Heart right ventricle (tissue), 16 donors: Measurements from ENCODE around the gene SLC28A1. TPM values are rescaled to one million over a fixed set of nuclear protein-coding genes. Genes with fewer than 3 reads are reported as not detected.

ENCODE experiments used
- ATAC-seq, 8 donors: fragments of 200-7000 bp; cut with Tn5 transposase; one replicate each; pipeline ENCODE4 v1.9.1; 2020; ENCODE audit warnings: mild to moderate bottlenecking in 8 of 8, moderate library complexity in 8 of 8, moderate number of reproducible peaks in 1 of 8
- DNase-seq, 2 donors: peaks; one replicate each; pipeline ENCODE4 v3.0.0-alpha.2; 2020
- H3K27ac ChIP-seq, 10 donors: fragments of 200-600 bp; sonication (generic) in 2 of 10; one replicate each; pipeline versions ENCODE4 v1.5.0 to v1.8.0; 2020 to 2022; ENCODE audit warnings: mild to moderate bottlenecking in 3 of 10
- H3K27me3 ChIP-seq, 7 donors: fragments of 200-600 bp; one replicate each; pipeline ENCODE4 v1.8.0; 2021 to 2022; ENCODE audit warnings: mild to moderate bottlenecking in 2 of 7
- H3K36me3 ChIP-seq, 9 donors: fragments of 200-600 bp; sonication (generic) in 1 of 9; one replicate each; pipeline versions ENCODE4 v1.5.0 to v1.8.0; 2020 to 2022; ENCODE audit warnings: mild to moderate bottlenecking in 2 of 9
- H3K4me1 ChIP-seq, 9 donors: fragments of 200-600 bp; sonication (generic) in 1 of 9; one replicate each; pipeline versions ENCODE4 v1.5.0 to v1.8.0; 2020 to 2022; ENCODE audit warnings: mild to moderate bottlenecking in 4 of 9
- H3K4me3 ChIP-seq, 10 donors: fragments of 200-600 bp; sonication (generic) in 2 of 10; one replicate each; pipeline versions ENCODE4 v1.5.0 to v1.8.0; 2020 to 2022; ENCODE audit warnings: mild to moderate bottlenecking in 7 of 10, moderate library complexity in 2 of 10
- H3K9me3 ChIP-seq, 11 donors: fragments of 200-600 bp in 10 of 11; sonication (generic) in 2 of 11; one replicate each; pipeline versions ENCODE4 v1.5.0 to v1.8.0; 2013 to 2022; ENCODE audit warnings: mild to moderate bottlenecking in 2 of 11, control low read depth in 1 of 11, moderate library complexity in 1 of 11
- CTCF ChIP-seq, 9 donors: fragments of 200-600 bp; sonication (generic) in 2 of 9; IDR thresholded peaks; one replicate each; pipeline versions ENCODE4 v1.5.0 to v1.8.0; 2021 to 2022; ENCODE audit warnings: antibody characterized with exemption in 9 of 9, mild to moderate bottlenecking in 5 of 9, moderate library complexity in 1 of 9
- WGBS, 2 donors: extraction: QIAGEN DNeasy Blood & Tissue Kit; methylation state at CpG; one replicate each; pipeline ENCODE4 v1.1.7; 2013; ENCODE audit warnings: inconsistent platforms in 1 of 2; 5-methylcytosine and 5-hydroxymethylcytosine counted together
- intact Hi-C, 10 donors: fragments of 100-400 bp; cut with DNase I; formaldehyde crosslinking; loops; one replicate each; pipeline versions ENCODE4 v1.11.1 to v1.14.2; 2022
- polyA plus RNA-seq, 2 donors: library from polyadenylated mRNA; stranded (reverse); fragments of 200-250 nt; gene quantifications; one replicate each; pipeline ENCODE4 v1.2.3, GENCODE V29; 2013
- total RNA-seq, 10 donors: library from RNA; stranded (reverse); fragmentation: NEBNext Ultra II Directional in 3 of 10; extraction: Animal tissue kit (Norgen Biotek cat#: 25700) in 3 of 10; gene quantifications; one replicate each; pipeline versions ENCODE4 v1.2.1 to v1.2.4, GENCODE V29; 2021 to 2023
- donor health status: Arrhythmogenic right ventricular cardiomyopathy.
- donor health status: ischemic (EF 13 %, LVEDD 7.1; RV severe dilation, severe dysfunction).
- donor health status: healthy with polysubstance abuse.
- donor health status: DM: no; HTN: yes; CAD: no.
- donor health status: DM: no; HTN: no; CAD: no.
- donor health status: ischemic (EF 25% LVEDD 6.9; RV normal size, moderate dysfunction).
- donor health status: ischemic (EF 25% LVEDD 5.7; RV mildly dilated, moderate dysfunction).
- donor health status: healthy.
- donor health status: DM: yes; HTN: yes; CAD: no.
- donor health status: Ischemic cardiomyopathy.
- donor health status: ischemic (EF 35%, LVEDD 5.7; RV mildly dilated, moderate dysfunction).
- donor health status: nonischemic (EF 11% LVEDD 7.7; RV severe dilation, severe dysfunction).
- donor health status: DM: yes; HTN: yes; CAD: no.
- donor health status: PGD.
- donor health status: ischemic (EF 29% LVEDD 5.4; RV normal size, mild dysfunction).
- donor health status: nonischemic (EF 23%, LVEDD 6.1; RV moderate dilation, normal function).

SLC28A1 gene
- total and polyA plus RNA-seq, 12 donors: 0.07 to 2.2 (median 1.5) TPM

- no peaks in the 10 kb centered on the region for H3K27me3 ChIP-seq
- H3K4me3 ChIP-seq: no peak overlapping the region
- peaks cover 0 to 33% (median 16%) of the 10 kb centered on the region in 9 donors for H3K4me1 ChIP-seq
- no peak for TF ChIP-seq CTCF (IDR thresholded peaks at IDR 0.05)
- intact Hi-C loops: loop anchor here in 1 of 10 donors (5.0 kb wide), 1 partner anchor 94 kb away; no protein-coding TSS in a partner anchor
- DNase-seq (peak in 1 of 2 donors; percentile 25), ATAC-seq (peak in 7 of 8 donors; percentile 36 to 78 (median 39))
- WGBS, 2 donors: 74 to 80% methylated on average over 4 of the region's 4 CpGs
- no peaks in the 10 kb centered on the region for H3K9me3 ChIP-seq
- no peaks in the 10 kb centered on the region for H3K36me3 ChIP-seq
- H3K27ac ChIP-seq: peak overlapping the region in 7 of 10 donors; percentile 1 to 67 (median 28)
Observed at GRCh38 chr15:84947947-84948830, 63.7 kb downstream of the SLC28A1 start.

GRCh38 chr15:84949043-84949442 lies 64.6 kb downstream of the SLC28A1 start:
- peak overlapping the region in 4 of 10 donors; percentile 11 to 67 (median 20) for H3K27ac ChIP-seq
- 81 to 93% methylated on average over 2 of the region's 2 CpGs for WGBS, 2 donors
- H3K9me3 ChIP-seq: no peaks in the 10 kb centered on the region
- H3K4me1 ChIP-seq: peaks cover 0 to 29% (median 13%) of the 10 kb centered on the region in 9 donors
- no peaks in the 10 kb centered on the region for H3K27me3 ChIP-seq
- no peak for TF ChIP-seq CTCF (IDR thresholded peaks at IDR 0.05)
- intact Hi-C loops: loop anchor here in 1 of 10 donors (5.0 kb wide), 1 partner anchor 93 kb away; no protein-coding TSS in a partner anchor
- no peak overlapping the region for H3K4me3 ChIP-seq
- ATAC-seq (no peak), DNase-seq (no peak)
- no peaks in the 10 kb centered on the region for H3K36me3 ChIP-seq

- Histone ChIP-seq H3K4me3 (no peak overlapping the region), H3K9me3 (no peaks in the 10 kb centered on the region), H3K36me3 (no peaks in the 10 kb centered on the region), H3K27ac (no peak overlapping the region), H3K4me1 (peaks cover 0 to 22% (median 9%) of the 10 kb centered on the region in 9 donors), H3K27me3 (no peaks in the 10 kb centered on the region)
- intact Hi-C loops: loop anchor here in 3 of 10 donors (5.0 to 10.0 kb wide), 3 partner anchors 55 to 215 kb away; no protein-coding TSS in a partner anchor
- ATAC-seq (no peak), DNase-seq (no peak)
- no peak for TF ChIP-seq CTCF (IDR thresholded peaks at IDR 0.05)
- 68 to 77% methylated on average over 7 of the region's 7 CpGs for WGBS, 2 donors
Observed at GRCh38 chr15:84949845-84950569, 65.5 kb downstream of the SLC28A1 start.

GRCh38 chr15:84950570-84951111 lies 66.2 kb downstream of the SLC28A1 start:
- Histone ChIP-seq H3K4me3 (no peak overlapping the region), H3K27ac (no peak overlapping the region), H3K27me3 (no peaks in the 10 kb centered on the region), H3K4me1 (peaks cover 3 to 27% (median 12%) of the 10 kb centered on the region in 9 donors), H3K36me3 (no peaks in the 10 kb centered on the region), H3K9me3 (no peaks in the 10 kb centered on the region)
- no peak for ATAC-seq
- no peak for DNase-seq
- no peak for TF ChIP-seq CTCF (IDR thresholded peaks at IDR 0.05)
- WGBS, 2 donors: 83 to 86% methylated on average over 7 of the region's 7 CpGs
- intact Hi-C loops: loop anchor here in 2 of 10 donors (10.0 kb wide), 2 partner anchors 54 to 214 kb away; no protein-coding TSS in a partner anchor
